CD14-positive monocyte (primary cell): ENCODE measurements around the gene DNAH3. TPM values are rescaled to one million over a fixed set of nuclear protein-coding genes. Genes with fewer than 3 reads are reported as not detected.

Source experiments
- DNase-seq, 3 donors: peaks; one replicate each; pipeline ENCODE4 v3.0.0-alpha.2; 2011 to 2022
- H2AFZ ChIP-seq: 2 replicates; pipeline ENCODE4 v1.6.0; 2012; ENCODE audit warnings: mild to moderate bottlenecking, low read depth, low read length, inconsistent platforms; ENCODE audit not compliant: insufficient read depth, poor library complexity, severe bottlenecking
- H3K27ac ChIP-seq, 2 donors: 1 replicate in 1 of 2; 2 replicates in 1 of 2; pipeline ENCODE4 v1.5.1; 2012 to 2013; ENCODE audit warnings: low read length in 2 of 2, control low read depth in 1 of 2, inconsistent platforms in 1 of 2, low read depth in 1 of 2, mild to moderate bottlenecking in 1 of 2
- H3K27me3 ChIP-seq, 2 donors: one replicate each; pipeline versions ENCODE4 v1.6.0 to v1.6.1; 2011 to 2013; ENCODE audit warnings: low read length in 2 of 2; ENCODE audit not compliant: control insufficient read depth in 2 of 2, insufficient read depth in 2 of 2
- H3K36me3 ChIP-seq, 2 donors: replicated peaks in 1 of 2; 1 replicate in 1 of 2; 2 replicates in 1 of 2; pipeline versions ENCODE4 v1.5.1 to v1.6.1; 2012 to 2013; ENCODE audit warnings: low read length in 2 of 2, control low read depth in 1 of 2, inconsistent platforms in 1 of 2, mild to moderate bottlenecking in 1 of 2; ENCODE audit not compliant: insufficient read depth in 2 of 2, control insufficient read depth in 1 of 2
- H3K4me1 ChIP-seq, 2 donors: 1 replicate in 1 of 2; 2 replicates in 1 of 2; pipeline versions ENCODE4 v1.5.1 to v1.6.1; 2012 to 2013; ENCODE audit warnings: low read length in 2 of 2, control low read depth in 1 of 2, inconsistent platforms in 1 of 2, mild to moderate bottlenecking in 1 of 2, moderate library complexity in 1 of 2; ENCODE audit not compliant: insufficient read depth in 2 of 2, control insufficient read depth in 1 of 2
- H3K4me2 ChIP-seq: replicated peaks from 2 replicates; pipeline ENCODE3; 2012; ENCODE audit warnings: low read length, moderate library complexity, mild to moderate bottlenecking; ENCODE audit not compliant: poor library complexity, severe bottlenecking; ENCODE audit errors: extremely low read depth
- H3K4me3 ChIP-seq, 3 experiments: fragments of 200-600 bp in 1 of 3; sonication (generic) in 1 of 3; replicated peaks in 1 of 3; 1 replicate in 2 of 3; 2 replicates in 1 of 3; pipeline ENCODE4 v1.5.1; 2011 to 2013; ENCODE audit warnings: low read length in 3 of 3, mild to moderate bottlenecking in 3 of 3, control low read depth in 2 of 3, low read depth in 2 of 3, inconsistent platforms in 1 of 3, moderate library complexity in 1 of 3
- H3K79me2 ChIP-seq: 2 replicates; pipeline ENCODE4 v1.6.0; 2012; ENCODE audit warnings: mild to moderate bottlenecking, control low read depth, inconsistent platforms, low read length, moderate library complexity; ENCODE audit not compliant: insufficient read depth
- H3K9ac ChIP-seq: 2 replicates; pipeline ENCODE4 v1.6.0; 2017; ENCODE audit warnings: low read length, mild to moderate bottlenecking; ENCODE audit not compliant: insufficient read depth, poor library complexity, severe bottlenecking
- H3K9me3 ChIP-seq, 2 donors: replicated peaks in 1 of 2; 1 replicate in 1 of 2; 2 replicates in 1 of 2; pipeline versions ENCODE4 v1.5.1 to v1.6.1; 2012 to 2013; ENCODE audit warnings: low read length in 2 of 2, control low read depth in 1 of 2; ENCODE audit not compliant: control insufficient read depth in 1 of 2, insufficient read depth in 1 of 2
- H4K20me1 ChIP-seq: 2 replicates; pipeline ENCODE4 v1.6.0; 2012; ENCODE audit warnings: mild to moderate bottlenecking, low read length, control low read depth, moderate library complexity; ENCODE audit not compliant: insufficient read depth
- H3K27ac Mint-ChIP-seq, 7 donors: one replicate each; pipeline ENCODE4 v1.8.0; 2020; ENCODE audit warnings: mild to moderate bottlenecking in 7 of 7, mixed read lengths in 7 of 7, moderate library complexity in 6 of 7, inconsistent platforms in 2 of 7
- H3K27me3 Mint-ChIP-seq, 3 donors: one replicate each; pipeline ENCODE4 v1.8.0; 2021 to 2022; ENCODE audit warnings: low read depth in 3 of 3, mild to moderate bottlenecking in 3 of 3, mixed read lengths in 3 of 3, moderate library complexity in 3 of 3, inconsistent platforms in 1 of 3
- H3K36me3 Mint-ChIP-seq, 2 donors: one replicate each; pipeline ENCODE4 v1.8.0; 2020; ENCODE audit warnings: mixed read lengths in 2 of 2, inconsistent platforms in 1 of 2, mild to moderate bottlenecking in 1 of 2
- H3K4me1 Mint-ChIP-seq: one replicate; pipeline ENCODE4 v1.8.0; 2020; ENCODE audit warnings: mild to moderate bottlenecking, mixed read lengths
- H3K4me3 Mint-ChIP-seq, 2 donors: one replicate each; pipeline ENCODE4 v1.8.0; 2020; ENCODE audit warnings: mild to moderate bottlenecking in 2 of 2, mixed read lengths in 2 of 2, moderate library complexity in 1 of 2
- H3K9me3 Mint-ChIP-seq, 7 donors: one replicate each; pipeline ENCODE4 v1.8.0; 2020 to 2022; ENCODE audit warnings: mixed read lengths in 7 of 7, mild to moderate bottlenecking in 6 of 7, moderate library complexity in 6 of 7, inconsistent platforms in 2 of 7
- CTCF ChIP-seq: fragments of 200-600 bp; IDR thresholded peaks from one replicate; pipeline ENCODE4 v1.8.0; 2022; ENCODE audit warnings: antibody characterized with exemption, mild to moderate bottlenecking
- WGBS: methylation state at CpG from one replicate; pipeline ENCODE4 v1.1.5; 2013; ENCODE audit warnings: missing lambda C conversion rate; ENCODE audit not compliant: insufficient coverage; 5-methylcytosine and 5-hydroxymethylcytosine counted together
- intact Hi-C, 2 donors: fragments of 100-400 bp; cut with micrococcal nuclease; formaldehyde crosslinking; loops; one replicate each; pipeline versions ENCODE4 v1.15.0 to v1.15.1; 2023
- polyA plus RNA-seq, 3 donors: library from polyadenylated mRNA; depleted of rRNA in 1 of 3; unstranded in 2 of 3; stranded (reverse) in 1 of 3; fragments of 300-500 nt in 2 of 3; fragments of >200 nt in 1 of 3; fragmentation: Illumina TruSeq in 2 of 3; gene quantifications; 1 replicate in 2 of 3; 2 replicates in 1 of 3; pipeline ENCODE4 v1.2.3, GENCODE V29; 2012 to 2021

DNAH3 gene
- polyA plus RNA-seq, 3 donors: not detected

DNA sequence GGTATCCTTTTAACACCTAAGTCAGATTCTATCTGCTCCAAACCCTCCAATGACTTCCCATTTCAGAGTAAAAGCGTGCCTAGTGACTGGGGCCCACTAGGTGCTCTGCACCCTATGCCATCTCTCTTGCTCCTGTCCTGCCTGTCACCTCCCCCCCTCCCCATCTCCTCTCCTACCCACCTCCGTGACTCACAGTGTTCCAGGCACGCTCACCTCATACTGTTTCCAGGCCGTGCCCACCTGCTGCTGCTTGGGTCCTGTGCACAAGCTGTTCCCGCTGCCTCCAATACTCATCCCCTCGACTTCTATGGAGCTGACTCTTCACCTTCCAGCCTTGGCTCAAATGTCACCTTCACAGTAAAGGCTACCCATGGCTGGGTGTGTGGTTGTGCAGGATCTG is 21.7 kb downstream of the DNAH3 start:
- Histone ChIP-seq H3K27me3 (no peaks in the 10 kb centered on the region), H3K4me1 (peaks cover 0 to 3% of the 10 kb centered on the region in 2 donors), H2AFZ (no peak overlapping the region), H3K9me3 (no peaks in the 10 kb centered on the region), H3K36me3 (no peaks in the 10 kb centered on the region), H3K27ac (no peak overlapping the region), H3K4me2 (no peak overlapping the region), H4K20me1 (no peaks in the 10 kb centered on the region), H3K4me3 (no peak overlapping the region), H3K9ac (no peak overlapping the region), H3K79me2 (no peaks in the 10 kb centered on the region)
- Mint-ChIP-seq H3K27ac (peak overlapping the region in 1 of 7 donors; percentile 24), H3K9me3 (no peaks in the 10 kb centered on the region), H3K36me3 (no peaks in the 10 kb centered on the region), H3K27me3 (peaks cover 4 to 18% (median 14%) of the 10 kb centered on the region in 3 donors), H3K4me1 (peaks cover 3% of the 10 kb centered on the region), H3K4me3 (no peak overlapping the region)
- no peak for TF ChIP-seq CTCF
- intact Hi-C loops: no loop called here
- DNase-seq: no peak
- 98% methylated on average over 4 of the region's 6 CpGs for WGBS

- peaks cover 7% of the 10 kb centered on the region for H3K4me1 Mint-ChIP-seq
- intact Hi-C loops: no loop called here
- H3K27me3 ChIP-seq: no peaks in the 10 kb centered on the region
- H3K9ac ChIP-seq: no peak overlapping the region
- no peak overlapping the region for H3K27ac ChIP-seq
- peaks cover 0 to 8% of the 10 kb centered on the region in 2 donors for H3K4me1 ChIP-seq
- H3K36me3 ChIP-seq: no peaks in the 10 kb centered on the region
- H3K9me3 ChIP-seq: no peaks in the 10 kb centered on the region
- no peaks in the 10 kb centered on the region for H3K9me3 Mint-ChIP-seq
- peak overlapping the region in 1 of 2 donors; percentile 7 for H3K4me3 Mint-ChIP-seq
- H3K27ac Mint-ChIP-seq: no peak overlapping the region
- no peak for DNase-seq
- H3K4me3 ChIP-seq: no peak overlapping the region
- peaks cover 4 to 14% (median 12%) of the 10 kb centered on the region in 3 donors for H3K27me3 Mint-ChIP-seq
- no peak for TF ChIP-seq CTCF
- H3K79me2 ChIP-seq: no peaks in the 10 kb centered on the region
- no peaks in the 10 kb centered on the region for H3K36me3 Mint-ChIP-seq
- H2AFZ ChIP-seq: no peak overlapping the region
- no peak overlapping the region for H3K4me2 ChIP-seq
- WGBS: 88% methylated on average over 6 of the region's 7 CpGs
- H4K20me1 ChIP-seq: no peaks in the 10 kb centered on the region
Measured at GRCh38 chr16:21126518-21126917, 24.1 kb downstream of the DNAH3 start.
